Kidney glomerular epithelial cell (primary cell): ENCODE results near the gene BAIAP2.

ENCODE experiments used
- DNase-seq: peaks from one replicate; lab custom pipeline; 2025; lab: John Stamatoyannopoulos, UW

Gene BAIAP2

DNA sequence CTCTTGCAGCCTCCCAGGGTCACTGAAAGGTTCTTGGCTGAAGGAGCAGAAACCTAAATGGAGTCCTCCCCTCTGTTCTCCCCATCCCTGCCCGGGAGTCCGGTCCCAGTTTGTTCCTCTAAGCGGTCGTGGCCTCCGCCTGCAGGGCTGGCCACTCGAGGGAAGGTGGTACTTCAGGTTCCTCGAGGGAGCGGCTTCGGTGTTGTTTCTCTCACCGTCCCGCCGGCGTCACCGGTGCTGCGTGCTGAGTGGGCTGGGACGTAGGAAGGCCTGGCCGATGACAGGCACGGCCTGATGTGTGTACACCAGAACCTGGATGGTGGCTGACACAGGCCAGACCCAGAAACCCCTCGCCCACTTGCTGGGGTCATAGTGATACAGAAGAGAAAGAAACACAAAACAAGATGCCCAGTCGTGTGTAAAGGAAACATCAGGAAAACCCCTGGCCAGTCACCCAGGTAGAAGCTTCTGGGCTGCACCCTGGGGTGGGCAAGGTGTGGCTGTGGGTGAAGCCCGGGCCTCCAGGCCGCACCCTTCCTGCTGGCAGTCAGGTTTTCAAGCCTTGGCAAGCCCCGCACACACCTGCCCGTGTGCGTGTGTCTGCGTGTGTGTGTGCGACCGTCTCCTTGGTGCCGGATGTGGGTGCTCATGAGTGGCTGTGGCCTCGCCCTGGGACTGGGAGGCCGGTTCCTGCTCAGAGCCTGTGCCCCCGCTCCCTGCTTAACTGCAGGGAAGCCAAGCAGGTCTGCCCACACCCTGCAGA, 52.0 kb downstream of the BAIAP2 start:
- DNase-seq, result no peak

DNA sequence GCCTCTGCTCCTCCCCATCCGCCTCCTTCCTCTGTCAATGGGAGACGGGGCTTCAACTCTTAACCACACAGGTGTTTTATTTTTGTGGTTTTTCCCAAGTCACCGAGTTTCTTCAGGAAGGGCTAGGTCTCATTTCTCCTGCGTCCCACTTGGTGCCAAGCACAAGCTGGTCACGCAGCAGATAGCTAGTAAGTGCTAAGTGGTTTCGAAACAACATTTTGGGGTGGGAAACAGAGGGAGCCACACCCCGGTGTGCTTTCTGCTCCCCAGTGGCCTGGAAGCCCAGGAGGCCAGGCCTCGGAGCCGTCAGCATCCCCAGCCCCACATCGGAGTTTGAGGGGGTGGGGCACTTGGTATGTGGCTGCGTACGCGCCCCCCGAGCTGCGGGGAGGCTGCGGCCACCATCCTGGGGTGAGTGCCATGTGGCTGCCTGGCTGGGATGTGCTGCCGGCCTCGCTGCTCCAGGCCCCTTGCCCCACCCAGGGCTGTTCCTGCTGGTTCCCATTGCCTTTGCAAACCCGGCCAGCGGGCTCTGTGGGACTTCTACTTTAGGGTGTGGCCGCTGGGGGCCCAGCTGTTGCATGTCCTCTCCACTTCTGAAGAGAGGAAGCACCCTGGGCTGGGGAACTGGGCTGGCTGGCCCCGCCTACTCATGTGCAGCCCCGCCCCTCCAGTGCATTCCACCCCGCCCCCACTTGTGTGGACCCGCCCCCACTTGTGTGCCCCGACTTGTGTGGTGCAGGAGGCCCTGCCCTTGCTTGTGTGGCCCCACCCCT, 55.6 kb downstream of the BAIAP2 start:
- DNase-seq, result no peak

DNA sequence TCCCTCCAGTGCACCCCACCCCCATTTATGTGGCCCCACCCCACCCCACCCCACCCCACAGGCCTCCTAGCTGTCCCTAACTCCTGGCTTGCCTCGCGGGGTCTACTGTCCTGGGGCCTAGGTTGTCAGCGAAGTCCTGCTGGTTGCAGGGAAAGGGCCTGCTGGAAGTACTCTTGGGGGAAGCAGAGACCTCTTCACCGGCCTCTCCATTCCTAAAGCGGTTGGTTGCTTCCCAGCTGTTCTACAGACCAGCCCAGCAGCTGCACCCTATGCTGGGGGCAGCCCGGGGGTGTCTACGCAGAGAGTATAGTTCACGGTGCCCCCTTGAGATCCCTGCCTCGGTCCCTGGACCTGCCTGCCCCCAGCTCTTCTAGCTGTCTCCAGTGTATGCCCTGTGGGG, 56.2 kb downstream of the BAIAP2 start:
- DNase-seq, result no peak

DNA sequence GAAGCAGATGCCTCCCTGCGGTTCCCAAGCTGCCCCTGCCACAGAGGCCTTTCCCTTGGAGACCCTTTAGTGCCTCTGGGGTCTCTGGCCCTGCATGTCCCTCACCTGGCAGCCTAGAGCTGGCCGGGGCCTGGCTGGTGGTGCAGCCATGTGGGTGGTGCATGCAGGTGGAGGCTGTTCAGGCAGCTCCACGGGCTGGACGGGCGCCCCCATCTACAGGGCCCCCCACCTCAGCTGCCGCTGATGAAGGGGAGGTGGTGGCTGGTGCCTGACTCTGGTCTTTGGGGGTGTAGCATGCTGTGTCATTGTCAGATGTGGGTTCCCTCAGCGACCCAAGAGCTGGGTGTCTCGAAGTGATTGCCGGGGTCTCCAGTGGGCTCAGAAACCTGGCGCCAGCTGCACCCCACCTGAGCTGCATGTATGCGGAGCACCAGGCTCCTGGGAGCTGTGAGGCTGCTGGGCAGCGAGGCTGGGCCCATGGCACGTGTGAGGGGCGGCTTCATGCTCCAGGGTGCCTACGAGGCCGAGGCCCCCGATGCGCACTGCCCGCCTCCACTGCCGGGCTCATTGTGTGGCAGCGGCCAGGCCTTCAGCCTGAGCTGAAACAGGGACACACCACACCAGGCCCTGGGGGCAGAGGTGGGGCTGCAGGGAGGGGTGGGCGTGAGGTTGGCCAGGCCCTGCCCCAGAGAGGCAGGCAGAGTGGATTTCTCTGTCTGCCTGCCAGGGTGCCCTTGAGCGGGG, 57.0 kb downstream of the BAIAP2 start:
- no peak for DNase-seq

DNA sequence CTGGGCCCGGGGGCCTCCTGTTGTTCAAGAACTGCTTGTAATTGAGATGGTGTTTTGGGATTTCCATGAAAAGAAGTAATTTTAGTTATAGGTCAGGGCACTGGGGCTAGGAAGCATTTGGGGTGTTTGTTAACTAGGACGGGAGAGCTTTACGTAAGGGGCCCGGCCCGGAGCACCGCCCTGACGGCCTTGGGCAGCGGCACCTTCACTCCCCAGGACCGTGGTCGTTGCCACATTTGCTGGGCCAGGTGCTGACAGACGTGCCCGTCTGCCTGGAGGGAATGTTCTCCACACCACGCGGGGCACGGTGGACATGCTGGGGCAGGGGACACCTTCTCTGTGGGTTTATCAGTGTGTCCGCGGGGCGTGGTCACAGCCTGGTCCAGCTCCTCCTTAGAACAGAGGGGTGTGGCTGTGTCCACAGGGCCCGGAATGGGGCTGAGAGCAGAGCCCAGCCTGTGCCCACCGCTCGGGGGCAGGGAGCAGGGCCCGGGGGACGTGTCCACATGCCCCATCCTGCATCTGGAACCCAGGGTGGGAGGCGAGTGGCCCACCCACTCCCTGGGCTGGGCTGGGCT, 57.7 kb downstream of the BAIAP2 start:
- no peak for DNase-seq

DNA sequence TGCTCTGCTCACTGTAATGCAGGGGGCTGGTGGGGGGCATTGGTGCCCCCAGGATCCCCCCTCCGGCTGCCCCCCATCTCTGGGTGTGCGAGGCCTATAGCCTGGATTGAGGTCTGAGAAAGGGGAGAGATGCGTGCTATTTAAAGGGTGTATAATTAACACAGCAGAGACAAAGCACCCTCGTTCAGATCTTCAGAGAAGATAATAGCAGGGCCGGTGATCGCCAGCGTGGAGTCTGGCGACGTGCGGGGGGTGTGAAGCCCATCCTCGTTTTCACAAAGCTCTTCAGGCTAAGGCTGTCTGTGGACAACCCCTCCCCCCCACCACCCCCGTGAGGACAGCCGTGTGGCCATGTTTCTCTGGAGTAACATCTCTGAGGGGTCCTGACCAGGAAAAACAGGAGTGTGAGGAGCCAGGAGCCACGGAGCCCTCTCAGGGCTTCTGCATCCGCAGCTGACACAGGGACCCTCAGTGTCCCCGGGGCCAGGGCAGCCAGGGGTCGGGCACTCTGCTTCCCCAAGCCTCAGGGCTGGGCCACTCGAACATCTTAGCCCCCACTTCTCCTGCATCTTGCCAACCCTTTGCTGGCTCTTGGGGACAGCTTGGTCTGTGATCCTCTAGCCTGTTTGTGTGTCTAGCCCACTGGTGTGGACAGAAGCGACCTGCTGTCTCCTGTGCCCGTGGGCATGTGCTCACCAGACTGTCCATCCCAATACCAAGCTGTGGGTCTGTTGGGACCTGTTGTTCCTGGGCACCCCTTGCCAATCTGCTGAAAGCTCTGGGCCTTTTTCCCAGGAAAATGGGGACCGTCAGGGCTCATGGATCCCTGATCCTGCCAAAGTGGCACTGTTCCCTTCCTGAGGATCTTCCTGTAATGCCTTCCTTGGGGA, 58.9 kb downstream of the BAIAP2 start:
- DNase-seq, result no peak

DNA sequence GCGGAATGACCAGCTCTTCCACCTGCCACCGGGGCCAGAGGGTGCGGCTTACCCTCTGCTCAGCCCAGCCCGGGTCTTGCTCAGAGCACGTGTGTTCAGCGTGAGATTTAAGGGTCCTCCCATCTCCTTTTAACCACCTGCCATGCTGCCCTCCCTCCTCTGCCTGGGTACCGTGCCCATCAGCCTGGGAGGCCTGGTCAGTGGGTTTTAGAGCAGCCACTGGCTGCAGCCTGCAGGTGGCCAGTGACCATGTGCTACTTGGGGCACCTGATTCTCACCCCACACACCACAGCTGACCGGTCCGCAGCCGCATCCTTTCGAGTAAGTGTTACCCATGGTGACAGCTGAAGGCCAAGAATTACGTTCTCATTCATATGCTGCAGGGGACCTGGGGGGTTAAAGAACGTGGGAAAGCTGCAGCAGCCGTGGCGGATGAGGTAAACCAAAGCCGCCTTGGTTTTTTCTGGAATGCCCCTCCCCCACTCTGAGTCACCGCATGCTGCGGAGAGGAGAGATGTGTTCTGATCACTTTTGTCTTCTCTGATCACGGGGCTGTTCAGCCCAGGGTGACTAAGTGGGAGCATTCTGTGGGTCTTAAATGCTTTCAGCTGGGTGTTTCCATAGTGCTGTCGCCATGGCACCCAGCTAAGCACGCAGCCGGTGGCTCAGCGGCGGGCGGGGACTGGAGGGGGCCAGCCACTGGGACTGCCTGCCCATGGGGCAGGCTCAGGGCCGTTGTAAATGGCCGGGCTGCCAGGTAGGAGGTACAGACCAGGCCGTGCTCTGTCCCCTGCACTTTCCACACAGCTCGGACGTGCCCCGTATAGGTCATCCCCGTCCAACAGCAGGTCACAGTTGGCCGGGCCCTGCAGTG, 59.8 kb downstream of the BAIAP2 start:
- DNase-seq, result peak; percentile 100

DNA sequence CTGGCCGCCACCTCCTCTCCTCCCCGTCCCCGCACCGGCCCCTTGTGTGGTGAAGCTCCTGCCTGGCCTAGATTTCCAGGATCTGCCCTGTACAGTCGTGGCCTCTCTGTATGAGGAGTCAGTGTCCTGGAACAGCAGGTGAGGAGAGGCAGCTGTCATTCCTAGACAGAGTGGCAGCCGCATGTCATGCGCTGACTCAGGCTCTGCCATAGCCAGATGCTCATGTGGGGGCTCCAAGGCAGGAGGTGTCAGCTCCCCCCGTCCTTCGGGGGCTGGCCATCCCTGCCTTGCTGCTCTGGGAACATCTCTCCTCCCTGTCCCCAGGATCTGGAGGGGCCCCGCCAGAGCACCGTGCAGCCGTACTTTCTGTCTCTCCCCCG, 60.4 kb downstream of the BAIAP2 start:
- no peak for DNase-seq

DNA sequence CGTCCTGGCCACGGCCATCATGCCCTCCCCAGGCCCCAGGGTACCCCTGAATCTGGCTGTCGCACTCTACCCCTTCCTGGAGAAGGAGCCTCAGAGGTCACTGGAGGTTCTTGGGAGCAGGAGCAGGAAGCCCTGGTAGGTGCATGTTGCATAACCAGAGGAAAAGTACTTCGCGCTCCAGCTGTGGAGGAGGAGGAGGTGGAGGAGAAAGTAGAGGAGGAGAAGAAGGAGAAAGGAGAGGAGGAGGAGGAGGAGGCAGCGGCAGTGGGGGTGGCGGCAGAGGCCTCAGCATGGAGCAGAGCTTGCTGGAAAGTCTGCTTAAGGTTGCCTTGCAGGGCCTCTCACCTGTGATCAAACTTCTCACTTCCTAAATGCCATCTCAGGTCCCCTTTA, 61.8 kb downstream of the BAIAP2 start:
- peak; percentile 13 for DNase-seq

DNA sequence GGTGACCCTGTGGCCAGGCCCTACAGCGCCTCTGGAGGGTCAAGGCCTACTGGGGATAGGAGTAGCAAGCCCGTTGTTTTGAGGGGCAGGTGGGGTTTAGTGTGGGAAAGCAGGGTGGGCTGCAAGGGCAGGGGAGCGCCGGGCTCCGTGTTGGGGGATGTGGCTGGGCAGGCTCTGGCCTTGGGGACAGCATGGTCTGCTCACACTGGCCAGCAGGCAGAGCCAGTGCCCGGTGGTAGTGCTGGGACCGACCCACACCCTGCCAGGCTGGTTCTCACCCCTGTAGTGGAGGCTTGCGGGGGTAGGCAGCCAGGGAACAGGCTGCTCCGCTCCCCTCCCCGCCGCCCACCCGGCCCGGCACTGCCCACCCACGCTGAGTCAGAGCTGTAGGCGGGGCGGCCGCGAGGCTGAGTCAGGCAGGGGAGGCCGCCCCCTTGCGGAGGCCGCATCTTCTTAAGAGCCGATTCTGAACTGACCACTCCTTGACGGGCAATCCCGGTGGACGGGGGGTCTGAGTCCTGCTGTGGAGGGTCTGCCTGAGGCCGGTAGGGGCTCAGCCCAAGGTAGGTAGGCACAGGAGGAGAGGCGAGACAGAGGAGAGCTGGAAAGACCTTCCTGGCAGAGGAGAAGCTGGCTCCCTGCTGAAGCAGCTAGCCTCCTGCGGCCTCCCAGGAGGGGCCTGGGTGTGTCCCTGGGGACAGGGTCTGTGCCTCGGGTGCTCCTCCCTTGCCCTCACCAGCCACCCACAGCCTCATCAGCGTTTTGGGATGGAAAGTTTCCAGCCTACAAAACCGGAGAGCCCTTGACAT, 62.4 kb downstream of the BAIAP2 start:
- DNase-seq, result peak; percentile 64

DNA sequence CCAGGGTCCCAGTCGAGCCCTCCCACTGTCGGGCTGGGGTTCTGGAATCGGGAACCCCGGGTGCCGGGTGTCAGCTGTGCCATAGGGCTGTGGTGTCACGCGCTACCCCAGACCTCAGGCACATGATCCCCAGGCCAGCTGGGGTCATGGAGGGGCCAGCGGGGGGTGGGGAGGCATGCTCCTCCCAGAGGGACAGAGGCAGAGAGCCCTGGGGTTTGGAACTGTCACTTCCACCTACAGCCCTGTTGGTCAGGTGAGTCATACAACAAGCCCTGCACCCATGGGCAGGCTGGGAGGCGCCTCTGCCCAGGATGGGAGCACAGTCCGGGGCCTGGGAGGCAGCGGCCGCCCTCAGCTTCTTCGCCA, 63.0 kb downstream of the BAIAP2 start:
- peak; percentile 10 for DNase-seq

DNA sequence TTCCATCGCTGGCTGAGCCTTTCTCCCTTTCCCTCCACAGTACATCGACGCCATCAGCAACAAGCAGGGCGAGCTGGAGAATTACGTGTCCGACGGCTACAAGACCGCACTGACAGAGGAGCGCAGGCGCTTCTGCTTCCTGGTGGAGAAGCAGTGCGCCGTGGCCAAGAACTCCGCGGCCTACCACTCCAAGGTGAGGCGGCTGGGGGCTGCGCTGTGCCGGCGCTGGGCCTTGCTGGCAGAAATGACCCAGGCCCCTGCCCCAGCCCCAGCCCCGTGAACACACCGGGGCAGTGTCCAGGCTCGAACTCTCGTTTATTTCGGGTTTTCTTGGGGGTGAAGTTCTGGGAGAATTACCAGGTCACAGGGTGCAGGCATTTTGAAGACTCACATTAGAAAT, 64.9 kb downstream of the BAIAP2 start:
- DNase-seq, result no peak

DNA sequence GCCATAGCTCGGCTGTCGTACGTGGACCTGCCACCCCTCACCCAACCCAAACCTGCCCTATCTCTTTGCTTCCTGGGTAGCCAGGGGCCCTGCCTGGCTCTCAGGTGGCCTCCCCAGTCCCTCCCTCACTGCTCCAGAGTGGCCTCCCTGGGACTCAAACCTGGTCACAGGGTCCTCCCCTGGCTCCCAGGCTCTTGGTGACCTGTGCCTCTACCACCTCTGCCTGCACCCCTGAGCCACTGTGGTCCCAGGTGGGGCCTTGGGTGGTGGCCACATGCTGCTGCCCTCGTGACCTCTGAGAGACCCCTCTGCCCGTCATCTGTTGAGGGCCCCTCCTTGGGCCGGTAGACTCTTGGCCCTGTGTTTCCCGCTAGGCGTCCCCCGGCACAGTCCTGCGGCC, 65.7 kb downstream of the BAIAP2 start:
- DNase-seq, result no peak

DNA sequence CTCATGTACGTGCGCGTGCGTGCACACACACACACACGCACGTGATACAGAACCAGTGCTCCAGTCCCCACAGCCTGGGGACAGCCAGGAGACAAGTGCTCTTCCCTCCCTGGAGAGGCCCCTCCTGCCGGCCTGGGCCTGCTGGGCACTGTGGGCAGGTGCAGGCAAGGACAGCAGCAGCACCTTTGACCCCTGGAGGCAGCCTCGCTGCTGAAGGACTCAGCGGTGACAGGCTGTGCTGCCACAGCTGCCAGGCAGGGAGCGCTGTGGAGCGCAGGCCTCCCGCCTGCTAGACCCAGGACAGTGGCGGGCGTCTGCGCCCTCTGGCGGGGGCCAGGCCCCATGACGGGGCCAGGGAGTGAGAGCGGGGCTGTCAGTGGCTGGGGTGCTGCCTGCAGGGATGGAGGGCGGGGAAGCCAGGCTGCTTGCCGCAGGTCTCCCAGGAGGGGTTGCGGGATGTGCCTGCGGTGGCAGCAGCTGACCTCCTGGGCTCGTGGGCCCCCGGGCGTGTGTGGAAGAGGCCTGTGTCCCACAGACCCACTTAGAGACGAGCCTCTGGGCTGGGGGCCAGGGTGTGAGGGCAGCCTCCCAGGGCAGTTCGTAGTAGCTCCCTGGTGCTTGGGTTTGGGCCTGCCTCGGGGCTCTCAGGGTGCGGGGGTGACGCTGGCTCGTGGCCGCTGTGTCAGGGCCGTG, 66.8 kb downstream of the BAIAP2 start:
- peak; percentile 52 for DNase-seq

DNA sequence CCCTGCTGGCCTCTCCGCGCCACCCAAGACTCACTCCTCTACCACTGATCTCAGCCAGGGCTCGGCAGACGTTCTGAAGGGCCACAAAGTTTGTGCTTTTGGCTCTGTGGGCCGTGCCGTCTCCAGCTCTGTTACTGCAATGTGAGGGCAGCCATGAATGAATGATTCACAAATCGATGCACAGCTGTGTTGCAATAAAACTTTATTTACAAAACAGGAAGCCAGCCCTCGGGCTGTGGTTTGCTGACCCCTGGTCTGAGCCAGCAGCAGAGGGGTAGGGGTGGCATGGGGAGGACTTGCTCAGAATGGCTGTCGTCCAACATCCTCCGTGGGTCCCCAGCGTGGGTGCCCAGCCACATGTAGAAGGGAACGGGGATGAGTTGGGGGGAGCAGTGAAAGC, 67.4 kb downstream of the BAIAP2 start:
- no peak for DNase-seq

DNA sequence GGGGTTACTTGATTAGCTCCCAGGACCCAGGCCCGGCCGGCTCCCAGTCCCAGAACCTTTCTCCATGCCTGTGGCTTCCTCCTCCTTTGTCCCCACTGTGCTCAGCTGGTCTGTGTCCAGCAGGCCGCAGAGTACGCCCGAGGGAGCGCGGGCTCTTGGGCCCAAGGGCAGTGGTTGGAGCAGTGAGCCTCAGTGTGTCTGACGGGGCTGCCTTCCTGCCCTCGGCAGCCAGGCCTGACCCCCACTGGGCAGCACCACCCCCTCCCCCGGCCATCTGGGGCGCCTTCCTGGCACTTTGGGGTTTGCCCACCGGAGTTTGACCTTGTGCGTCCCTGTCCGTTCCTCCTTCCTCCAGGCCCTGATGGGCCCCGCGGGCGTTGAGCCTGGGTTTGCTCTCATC, 67.9 kb downstream of the BAIAP2 start:
- no peak for DNase-seq

DNA sequence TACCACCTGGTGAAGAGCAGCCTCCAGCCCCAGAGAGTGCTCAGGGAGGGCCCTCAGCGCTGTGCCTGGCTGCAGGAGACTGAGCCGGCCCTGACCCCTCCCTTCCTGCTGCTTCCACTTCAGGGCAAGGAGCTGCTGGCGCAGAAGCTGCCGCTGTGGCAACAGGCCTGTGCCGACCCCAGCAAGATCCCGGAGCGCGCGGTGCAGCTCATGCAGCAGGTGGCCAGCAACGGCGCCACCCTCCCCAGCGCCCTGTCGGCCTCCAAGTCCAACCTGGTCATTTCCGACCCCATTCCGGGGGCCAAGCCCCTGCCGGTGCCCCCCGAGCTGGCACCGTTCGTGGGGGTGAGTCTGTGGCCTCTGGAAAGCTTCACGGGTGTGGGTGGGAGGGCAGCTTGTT, 68.4 kb downstream of the BAIAP2 start:
- no peak for DNase-seq

DNA sequence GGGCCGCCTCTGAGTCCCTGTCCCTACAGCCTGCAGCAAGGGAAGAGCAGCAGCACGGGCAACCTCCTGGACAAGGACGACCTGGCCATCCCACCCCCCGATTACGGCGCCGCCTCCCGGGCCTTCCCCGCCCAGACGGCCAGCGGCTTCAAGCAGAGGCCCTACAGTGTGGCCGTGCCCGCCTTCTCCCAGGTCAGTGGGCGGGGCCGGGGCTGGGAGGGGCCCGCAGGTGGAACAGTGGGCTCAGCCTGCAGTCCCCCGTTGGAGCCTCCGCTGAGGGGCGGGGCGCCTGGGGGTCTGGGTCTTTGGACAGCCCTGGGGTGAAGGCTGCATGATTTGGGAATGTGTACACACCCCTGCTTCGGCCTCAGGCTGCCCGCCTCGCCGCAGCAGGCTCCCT, 71.8 kb downstream of the BAIAP2 start:
- no peak for DNase-seq

DNA sequence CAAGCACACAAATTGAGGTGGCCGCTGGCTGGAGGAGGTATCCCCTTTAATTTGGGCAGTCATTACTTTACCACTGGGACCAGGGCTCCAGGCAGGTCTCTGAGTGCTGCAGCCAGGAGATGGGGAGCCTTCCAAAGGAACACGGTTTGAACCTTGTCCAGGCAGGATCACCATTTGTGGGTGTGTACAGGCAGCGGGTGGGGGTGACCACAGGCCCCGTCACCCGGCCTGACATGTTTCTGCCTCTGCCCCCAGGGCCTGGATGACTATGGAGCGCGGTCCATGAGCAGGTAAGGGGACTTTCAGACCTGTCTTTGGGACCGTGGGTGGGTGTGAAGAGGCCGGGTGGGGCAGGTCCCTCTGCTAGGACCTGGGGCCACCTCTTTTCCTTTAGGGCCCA, 73.3 kb downstream of the BAIAP2 start:
- DNase-seq, result no peak
